ES-I3 (cell line): ENCODE data around the gene VCP.

Experiments used
- H3K36me3 ChIP-seq: 2 replicates; pipeline ENCODE4 v1.6.1; 2013; ENCODE audit warnings: mild to moderate bottlenecking, low read length, control low read depth, moderate library complexity; ENCODE audit not compliant: insufficient read depth
- H3K4me1 ChIP-seq: 2 replicates; pipeline ENCODE4 v1.6.1; 2013; ENCODE audit warnings: mild to moderate bottlenecking, control low read depth, low read length; ENCODE audit not compliant: insufficient read depth
- H3K9ac ChIP-seq: 2 replicates; pipeline ENCODE4 v1.6.1; 2013; ENCODE audit warnings: low read depth, mild to moderate bottlenecking, low read length, moderate library complexity
- H3K9me3 ChIP-seq: 2 replicates; pipeline ENCODE4 v1.6.1; 2013; ENCODE audit warnings: mild to moderate bottlenecking, low read length, moderate library complexity; ENCODE audit not compliant: control insufficient read depth, insufficient read depth

The VCP gene

DNA sequence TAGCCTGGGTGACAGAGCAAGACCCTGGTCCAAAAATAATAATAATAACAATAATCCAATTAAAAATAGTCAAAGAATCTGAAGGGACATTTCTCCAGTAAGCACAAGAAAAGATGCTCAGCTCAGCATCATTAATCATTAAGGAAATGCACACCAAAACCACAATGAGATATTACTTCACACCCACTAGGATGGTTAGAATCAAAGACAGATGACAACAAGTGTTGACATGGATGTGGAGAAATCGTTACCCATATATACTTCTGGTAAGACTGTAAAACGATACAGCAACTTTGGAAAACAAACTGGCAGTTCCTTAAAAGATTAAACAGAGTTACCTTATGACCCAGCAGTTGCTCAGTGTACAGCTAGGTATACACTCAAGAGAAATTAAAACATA lies 12.7 kb upstream of the VCP start:
- Histone ChIP-seq H3K4me1 (no peaks in the 10 kb centered on the region), H3K9me3 (no peaks in the 10 kb centered on the region), H3K36me3 (peaks cover 17% of the 10 kb centered on the region), H3K9ac (no peak overlapping the region)

DNA sequence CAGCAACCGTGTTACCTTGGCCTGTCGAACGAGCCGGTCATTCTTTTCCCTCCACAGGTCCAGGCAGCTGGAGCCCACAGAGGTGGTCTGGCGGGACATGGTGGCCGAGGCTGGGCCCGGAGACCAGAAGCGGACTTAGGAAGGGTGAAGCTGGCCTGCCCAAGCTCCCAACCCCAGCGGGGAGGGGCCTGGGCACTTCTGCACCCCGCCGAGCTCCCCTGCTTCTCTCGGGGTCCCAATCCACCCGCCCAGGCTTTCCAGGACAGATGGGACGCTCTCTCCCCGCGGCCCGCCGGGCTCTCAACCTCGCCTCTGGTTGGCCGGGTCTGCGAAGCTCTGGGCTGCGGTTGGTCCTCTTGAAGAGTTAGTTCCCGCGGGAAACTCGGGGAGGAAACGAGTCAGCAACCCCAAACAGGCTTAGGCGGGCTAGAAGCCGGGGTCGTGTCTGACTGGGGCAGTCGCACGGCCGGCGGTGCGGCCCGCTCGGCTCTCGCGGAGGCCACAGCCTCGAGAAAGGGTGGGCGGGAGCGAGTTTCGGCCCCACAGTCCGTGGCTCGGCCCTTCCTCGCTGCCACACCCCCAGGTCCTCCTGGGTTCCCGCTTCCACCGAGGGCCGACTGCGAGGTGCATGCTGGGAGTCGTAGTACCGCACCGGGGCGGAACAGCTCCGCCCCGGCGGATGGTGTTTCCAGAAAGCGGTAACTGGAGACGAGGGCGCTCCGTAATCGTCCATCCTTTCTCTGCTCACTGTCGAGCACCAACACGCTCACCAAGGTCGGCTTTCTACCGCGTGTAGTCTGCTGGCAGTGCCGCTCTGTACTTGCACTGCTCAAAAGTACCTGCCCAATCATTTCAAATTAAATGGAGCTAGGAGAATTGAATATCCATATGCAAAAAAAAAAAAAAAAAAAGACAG lies 7.3 kb upstream of the VCP start, which contains the start of gene FANCG:
Gene FANCG (minus strand): TSS at position 517 of the 916 bp plus-strand sequence. CDS start 418 bp downstream, at position 99.
- H3K4me1 ChIP-seq = peaks cover 7% of the 10 kb centered on the region; the same call in 1 of the 2 replicates
- H3K9ac ChIP-seq = peak within 1 kb of the TSS; percentile 64
- H3K36me3 ChIP-seq = peaks cover 12% of the 10 kb centered on the region
- no peaks in the 10 kb centered on the region for H3K9me3 ChIP-seq

DNA sequence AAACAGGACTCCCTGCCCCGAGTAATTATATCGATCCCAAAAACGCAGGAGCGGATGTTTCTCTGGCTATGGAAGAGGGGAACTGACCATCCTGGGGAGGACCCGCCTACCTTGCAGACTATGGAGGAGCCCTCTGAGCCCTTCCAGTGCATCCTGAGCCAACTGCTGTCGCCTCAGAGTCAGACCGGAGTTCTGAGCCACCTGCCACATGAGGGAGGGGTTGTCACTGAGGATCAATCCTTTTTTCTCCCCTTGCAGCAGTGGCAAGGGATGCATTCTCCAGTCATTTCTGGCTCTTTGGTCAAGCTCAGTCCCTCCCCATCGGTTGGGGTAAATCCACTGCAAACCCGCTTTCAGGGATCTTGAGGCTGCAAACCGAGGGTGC lies 6.6 kb upstream of the VCP start:
- H3K9me3 ChIP-seq = no peaks in the 10 kb centered on the region
- peak overlapping the region; percentile 64 for H3K9ac ChIP-seq
- H3K4me1 ChIP-seq = peaks cover 7% of the 10 kb centered on the region; the same call in 1 of the 2 replicates
- H3K36me3 ChIP-seq = peaks cover 14% of the 10 kb centered on the region

DNA sequence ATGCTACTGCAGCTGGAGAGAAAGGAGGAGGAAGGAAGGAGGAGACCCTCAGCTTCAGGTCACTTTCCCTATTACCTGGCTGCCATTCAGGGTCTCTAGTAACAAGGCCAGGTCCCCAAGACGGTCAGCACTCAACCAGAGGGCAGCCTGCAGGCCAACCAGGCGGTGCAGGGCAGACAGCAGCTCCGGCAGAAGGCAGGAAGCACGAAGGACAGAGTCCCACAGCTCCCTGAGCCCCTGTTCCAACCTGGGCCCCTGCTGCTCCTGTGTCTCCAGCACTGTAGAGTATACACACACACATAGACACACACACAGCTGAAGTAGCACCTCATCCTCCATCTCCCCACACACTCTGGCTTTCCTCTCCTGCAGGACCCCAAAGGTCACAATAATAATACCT lies 5.6 kb upstream of the VCP start:
- Histone ChIP-seq H3K9ac (no peak overlapping the region), H3K36me3 (peaks cover 14% of the 10 kb centered on the region), H3K9me3 (no peaks in the 10 kb centered on the region), H3K4me1 (peaks cover 7% of the 10 kb centered on the region; the same call in 1 of the 2 replicates)

DNA sequence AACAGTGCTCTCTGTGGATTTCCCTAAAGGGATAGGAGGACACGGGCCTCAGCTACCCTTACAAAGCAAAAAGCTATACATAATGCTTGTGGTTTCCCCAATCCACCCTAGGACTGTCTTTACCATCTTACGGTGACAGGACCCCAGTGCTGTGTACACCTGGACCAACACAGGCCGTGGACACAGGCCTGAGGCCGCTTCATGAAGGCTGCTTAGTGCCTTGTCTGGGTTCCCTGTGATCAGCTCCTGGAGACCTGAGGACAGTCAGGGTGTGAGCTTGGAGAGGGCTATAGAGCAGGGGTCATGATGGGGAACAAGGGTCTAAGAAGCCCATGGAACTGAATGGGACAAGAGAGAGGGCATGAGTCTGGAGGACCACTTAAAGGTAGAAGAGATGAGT lies 4.4 kb upstream of the VCP start:
- Histone ChIP-seq H3K36me3 (peaks cover 14% of the 10 kb centered on the region), H3K4me1 (peaks cover 7% of the 10 kb centered on the region; the same call in 1 of the 2 replicates), H3K9ac (no peak overlapping the region), H3K9me3 (no peaks in the 10 kb centered on the region)

DNA sequence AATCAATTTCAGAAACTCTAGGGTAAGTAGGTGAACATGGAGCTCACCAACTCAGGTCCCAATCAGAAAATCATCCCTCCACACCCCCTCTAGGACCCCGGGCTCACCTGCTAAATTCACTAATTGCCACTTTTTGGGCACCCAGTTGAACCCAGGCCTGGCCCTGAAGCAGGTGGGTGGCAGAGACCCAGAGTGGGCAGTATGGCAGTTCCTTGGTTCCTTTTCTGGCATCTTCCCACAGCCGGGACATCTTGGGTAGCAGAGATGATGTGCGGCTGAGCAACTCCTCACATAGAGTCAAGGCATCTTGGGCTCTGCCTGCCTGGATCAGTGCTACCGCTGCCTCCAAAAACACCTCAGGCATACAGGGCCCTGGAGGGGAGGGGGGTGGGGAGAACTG lies 2.9 kb upstream of the VCP start:
- H3K36me3 ChIP-seq = peaks cover 14% of the 10 kb centered on the region
- no peak overlapping the region for H3K9ac ChIP-seq
- no peaks in the 10 kb centered on the region for H3K9me3 ChIP-seq
- peaks cover 7% of the 10 kb centered on the region; the same call in 1 of the 2 replicates for H3K4me1 ChIP-seq

DNA sequence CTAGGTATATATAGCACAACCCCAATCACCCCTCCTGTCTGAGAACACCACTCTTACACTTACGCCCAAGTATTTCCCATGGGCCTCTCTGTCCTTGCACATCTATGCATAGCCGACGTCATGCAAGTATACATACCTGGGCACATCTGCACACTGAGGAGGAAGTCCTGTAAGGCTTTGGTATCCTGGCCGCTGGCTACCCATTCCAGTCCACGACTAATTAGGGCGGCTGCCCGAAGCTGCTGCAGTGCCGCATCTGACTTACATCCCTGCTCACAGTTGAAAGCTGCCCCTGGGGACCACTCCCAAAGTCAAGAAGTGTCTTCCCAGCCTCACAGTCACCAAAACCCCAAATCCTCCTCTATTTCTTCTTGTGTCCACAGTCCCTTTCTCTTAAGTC lies 2.4 kb upstream of the VCP start:
- Histone ChIP-seq H3K36me3 (peaks cover 14% of the 10 kb centered on the region), H3K9ac (no peak overlapping the region)

DNA sequence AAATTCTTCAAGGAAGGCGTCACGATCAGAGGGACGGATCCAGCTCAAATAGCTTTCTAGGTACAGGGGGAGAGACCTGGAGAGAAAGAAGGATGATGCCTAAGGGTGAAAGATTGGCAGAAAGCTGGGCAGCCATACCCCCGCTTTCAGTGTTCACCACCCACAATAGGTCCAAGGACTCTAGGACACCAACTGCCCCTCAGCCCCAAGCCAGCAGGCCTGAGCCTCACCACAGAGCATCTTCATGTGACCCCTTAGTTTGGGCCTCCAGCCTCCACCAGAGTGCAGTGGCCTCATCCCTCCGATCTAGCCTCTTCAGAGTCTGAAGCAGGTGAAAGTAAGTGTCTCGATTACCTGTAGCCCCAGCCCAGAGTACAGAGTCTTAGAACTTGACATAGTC lies 1.7 kb upstream of the VCP start:
- no peaks in the 10 kb centered on the region for H3K9me3 ChIP-seq
- H3K4me1 ChIP-seq = peaks cover 16% of the 10 kb centered on the region; the same call in 1 of the 2 replicates
- H3K9ac ChIP-seq = no peak overlapping the region
- H3K36me3 ChIP-seq = peaks cover 14% of the 10 kb centered on the region

More for the DNA sequence above, 2.4 kb upstream of the VCP start:
- Histone ChIP-seq H3K4me1 (peaks cover 13% of the 10 kb centered on the region; the same call in 1 of the 2 replicates), H3K9me3 (no peaks in the 10 kb centered on the region)

DNA sequence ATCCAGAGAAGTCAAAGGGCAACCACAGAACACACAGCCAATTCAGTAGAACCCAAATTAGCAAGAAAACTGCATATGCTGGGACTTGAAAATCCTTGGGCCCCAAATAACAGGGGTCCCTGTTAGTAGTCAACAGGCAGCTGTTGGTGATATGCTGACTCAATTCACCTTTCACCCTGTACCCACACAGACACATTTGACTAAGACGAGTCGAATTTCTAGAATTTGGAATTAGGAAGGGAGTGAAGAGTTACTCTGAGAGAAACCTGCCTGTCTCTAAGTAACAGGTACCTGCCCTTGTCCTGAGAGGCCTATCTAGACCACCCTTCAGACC lies 821 bp upstream of the VCP start:
- Histone ChIP-seq H3K36me3 (peaks cover 17% of the 10 kb centered on the region), H3K9me3 (no peaks in the 10 kb centered on the region), H3K4me1 (peaks cover 10% of the 10 kb centered on the region; the same call in 1 of the 2 replicates), H3K9ac (peak overlapping the region; percentile 35; the same call in 1 of the 2 replicates)

DNA sequence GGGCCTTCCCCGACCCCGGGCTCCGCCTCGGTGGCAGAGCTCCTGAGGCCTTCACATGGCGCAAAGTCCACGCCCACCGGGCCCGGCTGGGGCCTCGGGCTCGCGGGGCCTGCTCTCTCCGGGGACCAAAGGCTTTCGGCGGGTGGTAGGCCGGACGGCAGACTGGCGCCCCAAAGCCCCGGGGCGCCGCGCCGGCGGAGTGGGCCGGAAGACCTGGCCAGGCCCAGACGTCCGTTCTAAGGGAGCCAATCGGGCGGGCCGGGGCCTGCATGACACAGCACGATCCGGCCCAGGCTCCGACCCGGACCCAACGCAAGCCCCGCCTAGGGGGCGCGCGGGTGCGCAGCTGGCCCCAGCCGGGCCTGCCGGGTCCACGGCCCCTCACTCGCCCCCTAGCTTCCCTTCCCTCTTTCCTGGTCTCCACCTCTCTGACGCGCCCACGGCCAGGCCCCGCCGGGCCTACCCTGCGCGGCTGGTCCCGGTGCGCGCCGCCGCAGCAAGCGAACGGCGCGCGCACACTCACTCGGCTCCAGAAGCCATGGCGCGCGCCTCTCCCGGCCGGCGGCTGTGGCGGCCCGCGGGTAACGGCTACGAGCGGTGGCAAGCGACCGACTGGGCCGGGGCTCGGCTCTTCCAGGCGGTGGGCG lies 488 bp downstream of the VCP start:
- peaks cover 24% of the 10 kb centered on the region for H3K36me3 ChIP-seq
- no peaks in the 10 kb centered on the region for H3K9me3 ChIP-seq
- peaks cover 10% of the 10 kb centered on the region; the same call in 1 of the 2 replicates for H3K4me1 ChIP-seq
- peak overlapping the region; percentile 99 for H3K9ac ChIP-seq

DNA sequence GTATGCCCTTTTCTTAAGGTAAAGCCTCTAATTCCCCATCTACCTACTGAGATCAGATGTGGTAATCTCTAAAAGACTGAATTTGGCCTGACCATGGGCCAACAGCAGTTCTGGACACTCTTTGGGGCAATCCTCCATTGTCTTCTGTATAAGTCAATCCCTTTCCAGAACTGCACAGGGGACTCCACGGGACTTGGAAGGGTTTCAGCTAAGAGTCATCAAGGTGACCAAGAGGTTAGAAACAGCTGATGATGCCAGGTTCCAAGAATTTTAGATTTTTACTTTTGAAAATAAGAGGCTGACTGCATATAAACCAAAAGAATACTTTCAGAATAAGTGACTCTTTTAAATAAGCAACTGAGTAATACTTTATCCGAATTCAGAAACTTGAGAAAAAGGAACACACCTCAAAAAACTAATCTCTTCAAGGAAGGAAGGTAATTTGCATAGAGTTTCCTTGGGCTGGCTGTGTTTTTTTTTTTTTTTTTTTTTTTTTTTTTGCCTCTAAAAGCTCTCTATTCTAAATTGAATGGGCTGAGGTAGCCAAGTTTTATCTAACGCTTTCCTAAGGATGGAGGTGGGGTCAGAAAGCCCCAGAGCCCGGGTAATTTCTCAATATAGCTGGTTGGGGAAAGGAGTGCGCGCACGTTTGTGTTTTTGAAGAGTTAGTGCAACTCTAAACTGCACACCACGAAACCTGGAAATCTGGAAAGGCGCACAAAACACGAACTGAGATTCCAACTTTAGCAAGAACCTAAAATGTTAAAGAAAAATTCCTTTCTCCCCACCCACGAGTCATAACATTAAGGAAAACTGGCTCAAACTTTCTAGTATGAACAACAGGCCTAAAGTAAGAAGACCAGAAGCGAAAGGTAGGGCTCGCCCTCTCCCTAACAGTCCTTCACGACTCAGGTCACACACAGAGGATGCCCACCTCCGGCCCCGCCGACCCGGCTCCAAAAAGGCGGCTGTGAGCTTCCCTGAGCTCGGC lies 1.3 kb downstream of the VCP start:
- H3K9ac ChIP-seq = peak overlapping the region; percentile 99
- H3K9me3 ChIP-seq = no peaks in the 10 kb centered on the region
- peaks cover 30% of the 10 kb centered on the region for H3K36me3 ChIP-seq

DNA sequence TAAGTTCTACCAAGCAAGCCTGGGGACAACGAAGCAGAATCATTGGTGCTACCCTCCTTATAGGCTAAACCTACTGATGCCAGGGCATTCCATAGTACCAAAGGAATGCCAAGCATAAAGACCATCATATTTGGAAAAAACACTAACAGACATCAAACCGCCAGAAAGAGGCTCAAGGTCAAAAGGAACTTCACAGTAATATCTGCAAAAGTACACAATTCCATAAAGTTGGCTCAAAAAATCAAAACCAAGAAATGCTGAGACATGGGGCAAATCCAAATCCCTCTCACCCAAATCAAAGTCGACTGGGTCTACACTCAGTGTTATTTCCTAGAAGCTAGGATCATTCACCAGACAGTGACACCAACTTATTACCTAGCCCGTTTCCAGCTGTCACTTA lies 3.4 kb downstream of the VCP start:
- Histone ChIP-seq H3K4me1 (peaks cover 10% of the 10 kb centered on the region; the same call in 1 of the 2 replicates), H3K36me3 (peaks cover 38% of the 10 kb centered on the region), H3K9ac (no peak overlapping the region), H3K9me3 (no peaks in the 10 kb centered on the region)

More for the DNA sequence above, 1.3 kb downstream of the VCP start:
- peaks cover 10% of the 10 kb centered on the region; the same call in 1 of the 2 replicates for H3K4me1 ChIP-seq

DNA sequence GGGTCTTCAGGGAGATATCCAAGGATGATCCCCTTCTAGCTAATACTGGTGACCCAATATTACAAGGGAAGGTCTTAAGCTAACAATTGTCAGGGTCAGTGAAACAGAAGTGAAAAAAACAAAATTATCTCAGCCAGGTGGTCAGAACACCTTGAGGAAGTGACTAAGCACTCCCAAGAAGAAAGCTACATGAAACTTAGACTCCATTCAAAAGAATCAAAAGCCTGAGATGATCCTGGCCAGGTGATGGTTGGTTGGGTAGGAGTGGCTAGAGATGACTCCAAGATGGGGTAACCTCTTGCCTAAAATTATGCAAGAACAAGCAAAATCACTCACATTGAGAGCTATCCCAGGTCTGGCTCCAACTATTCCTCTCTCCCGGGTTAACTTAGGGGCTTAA lies 5.4 kb downstream of the VCP start:
- H3K9me3 ChIP-seq = no peaks in the 10 kb centered on the region
- peaks cover 58% of the 10 kb centered on the region for H3K36me3 ChIP-seq
- H3K9ac ChIP-seq = no peak overlapping the region
- H3K4me1 ChIP-seq = peaks cover 10% of the 10 kb centered on the region; the same call in 1 of the 2 replicates
